Measurements from ENCODE around the gene TOB2. TPM values are rescaled to one million over a fixed set of nuclear protein-coding genes. Genes with fewer than 3 reads are reported as not detected.
"Not testable (repeated sequence)": the region's sequence is repeated elsewhere in the genome, so short reads cannot be mapped to it uniquely, and the experiment has no call there.

TOB2 gene
- polyA plus RNA-seq, 4 donors: 52.3 to 59.4 (median 55.7) TPM

DNA sequence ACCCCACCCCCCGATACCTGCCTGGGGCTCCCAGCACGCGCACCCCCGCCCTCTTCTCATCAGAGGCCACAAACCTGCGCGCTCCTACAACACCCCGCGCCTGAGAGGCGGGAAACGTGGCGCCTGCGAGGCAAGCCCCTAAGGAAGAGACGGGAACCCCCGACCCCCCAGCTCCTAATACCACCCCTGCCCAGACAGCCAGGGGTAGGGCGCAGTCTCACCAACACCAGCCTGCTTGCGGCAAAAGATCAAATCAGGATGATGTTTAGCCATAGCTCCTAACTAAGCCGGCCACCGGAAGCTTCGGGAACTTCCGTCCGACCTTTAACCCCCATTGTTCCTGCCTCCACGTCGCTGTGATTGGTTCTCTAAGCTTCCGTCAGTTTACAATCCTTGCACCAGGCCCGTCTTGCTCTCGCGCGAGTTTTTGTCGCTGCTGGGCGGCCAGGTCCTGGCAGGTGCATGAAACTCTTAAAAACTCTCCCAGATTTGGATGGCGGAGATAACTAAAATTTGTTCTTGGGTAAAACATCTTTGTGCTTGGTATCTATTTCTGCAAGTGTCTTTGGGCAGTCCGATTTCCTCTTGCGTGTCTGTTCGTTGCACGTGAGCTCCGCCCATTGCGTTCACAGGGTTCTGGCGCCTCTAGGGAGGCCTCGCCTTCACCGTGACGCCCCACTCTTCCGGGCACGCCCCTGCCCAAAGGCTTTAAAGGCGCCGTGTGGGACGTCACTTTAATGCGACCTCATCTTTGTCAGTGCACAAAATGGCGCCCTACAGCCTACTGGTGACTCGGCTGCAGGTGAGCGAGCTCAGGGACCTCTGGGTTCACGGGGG is 22.0 kb upstream of the TOB2 start, which contains the start of the genes ACO2 and PHF5A:
Gene ACO2 (plus strand): TSS at position 737 of the 837 bp plus-strand sequence. CDS start 30 bp downstream, at position 767.
Gene PHF5A (minus strand): TSS at position 312 of the 837 bp plus-strand sequence. CDS start 39 bp downstream, at position 273.
- DNase-seq (ENCODE audit: low read depth in 4 of 4, low spot score in 3 of 4): peak; percentile 97 to 99 (median 98)

DNA sequence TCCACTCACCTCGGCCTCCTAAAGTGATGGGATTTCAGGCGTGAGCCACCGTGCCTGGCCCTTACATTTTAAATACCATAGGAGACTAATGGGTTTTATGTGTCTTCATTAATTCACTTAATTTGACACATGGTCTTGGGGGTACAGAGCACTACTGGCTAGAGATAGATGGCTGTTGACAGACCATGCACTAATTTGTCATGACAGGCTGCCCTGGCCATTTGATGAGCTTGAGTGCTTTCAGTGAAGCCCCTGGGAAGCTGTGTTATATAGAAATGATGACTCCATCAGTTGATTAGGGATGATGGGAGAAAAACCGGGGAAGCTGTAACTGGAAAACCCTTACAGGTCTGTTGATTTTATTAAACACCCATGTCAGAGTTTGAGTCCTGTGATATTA is 15.3 kb upstream of the TOB2 start:
- no peak for DNase-seq (ENCODE audit: low read depth in 4 of 4, low spot score in 3 of 4)

DNA sequence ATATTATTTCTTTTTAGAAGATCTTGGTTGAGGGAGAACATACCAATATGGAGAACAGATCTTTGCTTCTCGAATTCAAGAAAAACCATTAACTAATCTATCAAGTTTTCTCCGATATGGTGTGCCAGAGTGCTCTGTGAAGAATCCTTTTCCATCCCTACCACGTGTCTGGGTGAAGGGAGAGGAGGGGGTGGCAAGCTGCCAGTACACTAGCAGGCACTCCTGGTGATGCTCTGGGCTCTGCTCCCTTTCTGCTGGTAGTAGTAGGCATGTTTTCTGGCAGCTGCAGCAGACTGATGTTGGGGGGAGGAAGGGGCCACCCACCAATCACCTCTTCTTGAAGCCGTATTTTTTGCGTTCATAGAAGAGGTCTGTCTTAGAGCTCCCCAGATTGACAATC is 13.5 kb upstream of the TOB2 start:
- not testable (repeated sequence) for DNase-seq (ENCODE audit: low read depth in 4 of 4, low spot score in 3 of 4)

DNA sequence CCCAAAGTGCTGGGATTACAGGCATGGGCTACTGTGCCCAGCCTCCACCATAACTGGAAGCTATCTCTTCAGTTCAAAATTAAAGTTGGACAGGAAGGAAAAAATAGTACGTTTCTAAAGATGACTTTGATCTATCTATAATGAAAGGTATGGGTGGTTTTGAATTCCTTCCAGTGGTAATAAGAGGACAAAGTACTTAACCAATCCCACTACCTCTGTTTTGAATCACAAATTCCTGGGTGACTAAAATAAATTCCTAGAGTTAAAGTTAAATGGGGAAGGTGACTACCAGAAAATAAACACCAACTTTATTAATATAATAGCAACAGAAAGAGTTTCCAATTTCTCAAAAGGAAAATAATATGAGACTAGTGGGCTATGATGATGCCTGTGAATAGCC is 12.8 kb upstream of the TOB2 start:
- DNase-seq (ENCODE audit: low read depth in 4 of 4, low spot score in 3 of 4): no peak

DNA sequence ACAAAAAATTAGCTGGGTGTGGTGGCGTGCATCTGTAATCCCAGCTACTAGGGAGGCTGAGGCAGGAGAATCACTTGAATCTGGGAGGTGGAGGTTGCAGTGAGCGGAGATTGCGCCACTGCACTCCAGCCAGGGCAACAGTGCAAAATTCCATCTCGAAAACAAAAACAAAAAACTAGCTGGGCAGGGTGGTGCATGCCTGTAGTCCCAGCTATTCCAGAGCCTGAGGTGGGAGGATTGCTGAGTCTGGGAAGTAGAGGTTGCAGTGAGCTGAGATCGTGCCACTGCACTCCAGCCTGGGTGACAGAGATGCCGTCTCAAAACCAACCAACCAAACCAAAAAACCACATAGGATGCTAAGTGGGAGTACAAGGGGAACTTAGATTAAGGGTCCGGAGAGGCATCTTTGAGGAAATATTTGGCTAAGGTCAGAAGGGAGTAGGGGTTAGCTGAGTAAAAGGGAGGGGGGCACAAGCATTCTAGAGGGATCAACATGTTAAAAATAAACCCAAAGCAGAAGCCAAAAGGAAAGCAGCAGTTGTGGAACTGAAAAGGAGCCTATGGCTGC is 11.6 kb upstream of the TOB2 start:
- DNase-seq (ENCODE audit: low read depth in 4 of 4, low spot score in 3 of 4): no peak

DNA sequence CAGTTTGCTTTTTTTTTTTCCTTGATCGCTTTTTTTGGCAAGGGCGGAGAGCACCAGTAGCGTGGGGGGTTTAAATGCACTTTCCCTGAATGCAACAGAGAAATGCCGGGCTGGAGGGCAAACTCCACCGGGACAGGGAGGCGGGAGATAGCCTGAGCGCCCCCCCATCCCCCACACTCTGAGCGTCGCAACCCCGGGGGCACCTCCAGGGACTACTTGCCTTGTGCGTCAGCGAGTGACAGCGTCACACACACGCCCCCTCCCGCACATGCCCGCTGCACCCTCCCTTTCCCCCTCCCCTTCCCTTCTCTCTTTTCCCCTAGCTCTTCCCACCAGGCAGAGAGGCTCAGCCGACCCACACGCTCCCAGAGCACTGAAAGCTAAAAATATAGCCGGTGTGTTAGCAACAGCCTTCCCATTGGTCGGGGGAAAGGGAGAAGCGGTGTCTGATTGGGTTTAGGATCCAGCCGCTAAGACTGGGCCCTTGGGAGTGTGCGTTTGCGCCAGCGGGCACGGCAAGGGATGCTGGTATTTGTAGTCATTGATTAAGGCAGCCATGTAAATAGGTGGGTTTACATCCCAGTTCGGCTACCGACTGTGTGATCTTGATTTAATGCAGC is 1.7 kb upstream of the TOB2 start:
- DNase-seq (ENCODE audit: low read depth in 4 of 4, low spot score in 3 of 4): peak; percentile 93 to 99 (median 98)

DNA sequence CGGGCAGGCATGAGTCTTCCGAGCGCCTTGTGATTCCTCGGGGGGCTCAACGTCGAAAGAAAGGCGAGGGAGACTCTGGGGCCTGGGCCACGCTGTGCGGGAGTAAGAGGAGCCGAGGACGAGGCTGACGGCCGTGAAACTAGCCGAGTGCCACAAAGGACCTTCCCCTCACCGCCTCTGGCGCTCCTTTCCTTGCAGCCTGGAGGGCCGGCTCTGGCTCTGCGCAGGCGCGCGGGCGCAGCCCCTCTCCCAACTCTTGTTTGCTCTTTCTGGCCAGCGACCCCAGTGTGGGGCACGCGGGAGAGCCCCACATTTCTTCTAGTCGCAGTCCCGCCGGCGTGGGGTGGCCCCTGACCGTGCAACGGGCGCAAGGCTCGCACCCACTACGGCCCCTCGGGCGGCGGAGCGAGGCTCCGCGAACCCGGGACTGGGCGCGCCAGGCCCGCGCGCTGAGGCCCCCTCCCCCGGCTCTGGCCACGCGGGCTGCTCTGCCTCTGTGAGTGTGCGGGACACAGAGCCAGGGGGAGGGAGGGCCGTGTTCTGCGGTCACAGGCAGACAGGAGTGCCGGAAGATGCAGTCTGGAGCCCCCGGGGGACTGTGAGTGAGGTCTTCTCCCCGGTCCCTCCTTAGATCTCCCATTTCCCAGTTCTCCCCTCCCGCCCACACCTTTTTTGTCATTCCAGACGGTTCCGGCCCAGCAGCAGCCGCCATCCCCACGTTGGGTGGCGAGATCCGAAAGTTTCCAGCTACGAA is 1.0 kb upstream of the TOB2 start:
- DNase-seq (ENCODE audit: low read depth in 4 of 4, low spot score in 3 of 4): peak in 1 of 4 donors; percentile 73

DNA sequence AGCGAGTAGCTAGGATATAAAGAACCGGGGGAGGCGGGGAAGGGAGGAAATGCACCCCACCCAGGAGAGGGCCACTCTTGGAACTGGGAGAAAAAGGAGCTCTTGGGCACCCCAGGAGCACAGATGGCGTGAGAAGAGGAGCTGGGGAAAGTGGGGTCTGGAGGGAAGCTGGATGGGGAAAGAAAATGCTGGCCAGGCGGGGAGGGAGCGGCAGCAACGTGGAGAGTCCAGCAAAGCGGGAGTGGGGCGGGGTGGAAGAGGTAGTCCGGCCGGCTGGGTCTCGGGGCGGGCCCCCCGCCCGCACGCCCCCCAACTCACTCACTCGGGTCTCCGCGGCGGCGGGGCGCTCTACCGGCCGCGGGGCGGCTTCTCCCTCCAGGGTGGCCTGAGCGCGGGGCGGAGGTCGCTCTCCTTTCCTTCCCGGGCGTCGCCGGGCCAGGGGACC is 522 bp downstream of the TOB2 start:
- no peak for DNase-seq (ENCODE audit: low read depth in 4 of 4, low spot score in 3 of 4)

DNA sequence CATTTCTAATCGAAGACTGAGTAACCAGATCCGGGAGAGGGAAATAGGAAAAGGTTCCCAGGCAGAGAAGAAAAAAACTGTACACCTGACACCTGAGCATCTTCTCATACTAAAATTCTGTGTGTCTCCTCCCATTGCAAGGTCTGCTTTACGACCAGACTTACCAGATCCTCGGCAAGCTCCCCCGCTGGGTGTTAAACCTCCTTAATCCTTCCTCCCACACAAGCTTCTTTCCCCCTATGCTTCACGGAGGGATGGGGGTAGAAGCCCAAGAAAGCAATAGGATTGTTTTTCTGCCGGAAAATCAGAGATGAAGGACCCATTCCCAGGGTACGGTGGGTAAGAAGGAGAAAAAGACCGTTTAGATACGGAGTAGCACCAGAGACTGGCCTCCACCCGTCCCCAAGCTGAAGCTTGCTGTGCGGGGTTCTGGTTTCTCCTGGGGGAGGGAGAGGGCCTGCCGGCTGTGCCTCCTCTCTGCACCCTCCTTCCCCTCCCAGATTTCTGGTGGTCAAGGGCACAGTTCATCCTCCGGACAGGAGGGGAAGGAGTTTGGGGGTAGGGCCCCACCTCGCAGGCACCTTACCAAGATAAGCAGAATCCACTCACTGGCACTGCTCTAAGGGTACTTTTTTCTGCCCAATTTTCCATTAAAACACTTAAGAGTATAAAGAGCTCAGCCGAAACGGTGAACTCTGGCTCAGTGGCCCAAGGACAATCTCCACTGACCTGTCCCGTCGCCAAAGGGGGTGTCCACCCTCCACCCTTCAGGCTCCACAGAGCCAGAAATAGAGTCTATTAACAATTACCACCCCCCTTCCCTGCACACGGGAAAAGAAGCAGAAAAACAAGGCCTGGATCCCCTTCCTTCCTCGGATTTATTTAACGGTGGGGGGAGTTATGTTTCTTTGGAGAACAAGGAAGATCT is 1.2 kb downstream of the TOB2 start:
- DNase-seq (ENCODE audit: low read depth in 4 of 4, low spot score in 3 of 4): no peak

DNA sequence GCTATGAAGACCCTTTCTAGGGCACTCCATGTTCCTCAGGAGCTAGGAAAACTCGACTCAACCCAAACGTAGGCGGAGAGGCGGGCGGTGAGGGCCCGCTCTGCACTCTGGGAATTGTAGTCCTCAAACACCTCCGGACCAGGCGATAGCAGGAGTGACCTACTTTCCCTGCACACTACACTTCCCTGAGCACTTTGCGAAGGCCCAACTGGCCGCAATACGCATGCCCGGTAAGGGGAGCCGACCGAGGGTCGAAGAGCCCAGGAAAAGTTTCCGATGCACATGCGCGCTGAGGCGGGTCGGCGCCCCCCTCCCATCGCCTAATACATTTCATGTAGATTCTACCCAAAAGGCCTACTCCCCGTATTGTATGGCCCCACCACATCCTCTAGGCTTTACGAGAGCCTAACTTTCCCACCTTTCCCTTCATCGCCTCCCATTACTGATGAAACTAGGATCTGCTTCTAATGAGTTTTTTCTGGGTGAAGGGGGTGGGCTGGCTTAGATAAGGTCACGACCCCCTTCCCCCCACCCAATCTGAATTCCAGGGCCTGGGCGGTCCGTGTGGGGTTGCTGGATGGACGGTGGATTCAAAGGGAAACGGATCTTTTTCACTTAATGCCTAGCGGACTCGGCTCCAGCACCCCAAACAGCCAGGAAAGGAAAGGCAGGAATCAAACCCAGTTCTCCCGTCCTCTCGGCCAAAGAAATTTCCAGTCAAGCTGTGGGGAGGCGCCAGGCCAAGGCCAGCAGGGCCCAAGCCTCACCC is 2.1 kb downstream of the TOB2 start:
- peak; percentile 92 to 95 (median 94) for DNase-seq (ENCODE audit: low read depth in 4 of 4, low spot score in 3 of 4)

DNA sequence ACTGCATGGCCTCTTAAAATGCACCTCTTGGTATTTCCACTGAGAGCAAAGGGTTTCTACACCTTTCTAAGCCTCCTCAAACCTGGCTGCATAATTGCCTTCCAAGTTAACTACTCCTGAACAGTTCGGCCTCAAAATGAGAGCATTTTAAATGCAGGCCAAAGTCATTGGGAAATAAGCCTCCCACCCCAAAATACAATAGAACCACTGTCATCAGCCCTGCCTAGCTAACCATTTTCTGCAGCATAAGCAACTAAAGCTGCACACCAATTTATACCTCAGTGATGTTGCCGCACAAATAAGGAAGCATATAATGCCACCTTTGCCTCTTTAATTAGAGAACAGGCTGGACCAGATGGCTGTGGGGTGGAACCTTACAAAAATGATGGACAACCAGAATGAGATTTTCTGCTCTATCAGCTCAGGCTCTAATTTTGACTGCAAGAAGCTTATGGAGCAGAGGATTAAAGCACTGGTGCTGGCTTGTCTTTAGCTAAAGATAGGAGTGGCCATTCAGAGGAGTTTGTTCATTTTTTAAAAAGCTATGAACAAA is 4.3 kb downstream of the TOB2 start:
- DNase-seq (ENCODE audit: low read depth in 4 of 4, low spot score in 3 of 4): no peak

DNA sequence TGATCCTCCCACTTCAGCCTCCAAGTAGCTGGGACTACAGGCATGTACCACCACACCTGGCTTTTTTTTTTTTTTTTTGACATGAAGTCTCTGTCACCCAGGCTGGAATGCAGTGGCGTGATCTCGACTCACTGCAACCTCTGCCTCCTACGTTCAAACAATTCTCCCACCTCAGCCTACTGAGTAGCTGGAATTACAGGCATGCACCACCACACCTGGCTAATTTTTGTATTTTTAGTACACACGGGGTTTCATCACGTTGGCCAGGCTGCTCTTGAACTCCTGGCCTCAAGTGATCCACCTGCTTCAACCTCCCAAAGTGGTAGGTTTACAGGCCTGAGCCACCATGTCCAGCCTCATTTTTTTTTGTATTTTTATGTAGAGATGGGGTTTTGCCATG is 6.1 kb downstream of the TOB2 start:
- not testable (repeated sequence) for DNase-seq (ENCODE audit: low read depth in 4 of 4, low spot score in 3 of 4)

DNA sequence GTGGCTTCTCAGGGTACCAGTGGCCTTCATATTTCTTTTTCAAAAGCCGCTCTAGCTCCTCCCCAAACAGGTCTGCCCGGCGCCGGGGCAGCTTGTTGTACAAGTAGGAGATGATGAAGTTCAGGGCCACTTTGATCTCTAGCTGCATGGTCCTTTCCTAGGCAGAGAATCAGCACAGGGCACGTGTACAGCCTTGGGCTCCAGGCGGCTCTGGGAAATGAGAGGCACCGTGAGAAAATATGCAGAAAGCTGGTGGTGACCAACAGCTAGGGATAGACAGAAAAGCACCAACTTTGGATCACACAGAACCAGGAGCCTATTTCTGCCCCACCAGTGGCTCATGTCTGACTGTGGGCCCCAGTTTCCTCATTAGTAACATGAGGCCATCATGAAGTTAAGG is 9.4 kb downstream of the TOB2 start:
- no peak for DNase-seq (ENCODE audit: low read depth in 4 of 4, low spot score in 3 of 4)

DNA sequence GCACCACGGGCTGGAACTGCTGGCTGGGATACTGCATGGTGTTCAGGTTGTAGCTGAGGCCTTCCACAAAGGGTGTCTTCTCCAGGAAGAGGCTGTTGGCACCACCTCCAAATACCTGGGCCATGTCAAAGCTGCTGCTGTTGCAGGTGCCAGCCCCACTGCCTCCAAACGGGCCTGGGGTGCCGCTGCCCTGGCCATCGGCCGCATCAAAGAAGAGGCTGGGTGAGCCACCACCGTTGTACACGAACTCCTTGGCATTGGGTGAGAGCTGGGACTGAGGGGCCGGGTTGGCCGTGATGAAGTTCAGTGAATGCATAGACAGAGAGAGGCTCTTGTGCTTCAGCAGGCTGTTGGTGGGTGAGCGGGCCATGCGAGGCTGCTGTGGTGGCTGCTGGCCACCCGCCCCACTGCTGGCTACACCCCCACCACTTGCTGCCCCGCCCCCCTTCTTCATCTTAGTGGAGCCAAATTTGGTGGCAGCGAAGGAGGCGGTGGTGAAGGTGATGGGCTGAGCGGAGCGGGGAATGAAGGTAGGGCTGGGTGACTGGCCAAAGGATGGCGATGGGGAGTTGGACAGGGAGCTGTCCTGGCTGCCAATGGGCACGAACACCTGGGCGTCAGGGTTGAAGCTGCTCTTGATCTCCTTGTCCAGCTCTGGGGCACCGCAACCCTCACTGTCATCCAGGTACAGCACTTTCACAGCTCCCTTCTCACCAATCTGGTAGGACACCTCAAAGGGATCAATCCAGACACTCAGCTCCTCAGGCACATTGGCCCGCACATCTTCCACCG is 10.1 kb downstream of the TOB2 start:
- DNase-seq (ENCODE audit: low read depth in 4 of 4, low spot score in 3 of 4): no peak

DNA sequence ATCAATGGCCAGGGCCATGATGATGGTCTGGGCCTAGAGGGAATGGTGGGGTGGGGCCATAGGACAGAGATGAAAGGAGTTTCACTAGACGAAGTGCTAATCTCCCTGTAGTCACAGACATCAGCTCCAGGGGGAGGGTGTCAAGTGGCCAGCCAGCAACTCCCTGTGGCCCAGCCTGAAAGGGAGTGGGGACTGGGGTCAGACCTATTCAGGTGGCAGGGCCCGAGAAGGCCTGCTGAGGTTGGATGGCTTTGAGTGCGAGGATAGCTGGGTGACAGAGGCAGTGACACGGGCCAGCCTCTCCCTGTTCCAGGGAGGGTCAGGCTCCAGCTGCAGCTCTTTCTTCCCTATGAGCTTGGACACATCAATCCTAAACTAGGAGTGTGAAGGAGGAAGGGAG is 11.0 kb downstream of the TOB2 start:
- no peak for DNase-seq (ENCODE audit: low read depth in 4 of 4, low spot score in 3 of 4)

DNA sequence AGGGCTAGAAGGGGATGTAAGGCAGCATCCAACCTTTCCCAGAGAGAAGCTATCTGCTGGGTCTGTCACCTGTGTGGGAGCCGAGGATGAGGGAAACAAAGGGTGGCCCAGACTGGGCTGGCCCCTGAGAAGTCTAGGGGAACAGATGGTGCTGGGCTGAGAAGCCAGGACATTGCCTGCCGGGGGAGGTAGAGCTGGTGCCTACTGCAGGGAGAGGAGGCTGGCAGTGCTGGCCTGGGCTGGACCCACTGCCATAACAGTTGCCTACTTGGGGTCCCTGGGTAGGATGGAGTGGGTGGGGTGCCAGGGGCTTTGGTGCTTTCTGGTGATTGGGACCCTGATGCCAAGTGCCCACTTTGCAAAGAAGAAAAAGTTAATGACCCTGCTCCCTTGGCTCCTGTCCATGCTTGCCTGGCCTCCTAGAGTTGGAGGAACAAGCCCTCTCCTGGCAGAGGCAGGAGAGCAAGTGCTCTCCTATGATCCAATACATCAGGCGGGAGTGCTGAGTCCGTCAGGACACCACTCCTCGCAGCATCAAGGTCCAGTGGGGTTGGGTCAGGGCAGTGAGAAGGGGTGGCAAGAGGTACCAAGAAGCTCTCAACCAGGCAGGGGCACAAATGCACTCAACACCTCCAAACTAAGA is 12.1 kb downstream of the TOB2 start:
- not testable (repeated sequence) for DNase-seq (ENCODE audit: low read depth in 4 of 4, low spot score in 3 of 4)

DNA sequence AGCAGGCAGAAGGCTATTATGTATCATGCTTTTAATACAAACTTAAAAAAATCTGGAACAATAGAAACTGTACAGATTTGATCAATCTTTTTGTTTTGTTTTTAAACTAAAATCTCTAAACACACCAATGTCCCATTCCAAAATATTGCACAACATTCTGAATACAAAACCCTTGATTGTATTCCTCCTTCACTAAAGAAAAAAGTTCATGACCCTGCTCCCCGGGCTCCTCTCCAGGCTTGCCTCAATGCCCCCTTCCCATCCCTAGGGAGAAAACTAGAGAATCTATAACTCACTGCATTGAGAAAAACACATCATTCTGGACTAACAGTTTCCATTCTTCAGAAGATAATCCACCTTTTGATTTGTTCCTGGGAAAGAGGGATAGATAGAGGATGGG is 13.1 kb downstream of the TOB2 start:
- not testable (repeated sequence) for DNase-seq (ENCODE audit: low read depth in 4 of 4, low spot score in 3 of 4)

All from right renal pelvis (tissue), 4 donors.